GM18951 (cell line): ENCODE data around the gene SPATS2.

Experiments used
- POLR2A ChIP-seq: IDR thresholded peaks from 4 replicates; pipeline ENCODE4 v1.6.1; 2011; ENCODE audit warnings: mild to moderate bottlenecking; ENCODE audit not compliant: insufficient read length, insufficient read depth; ENCODE audit errors: extremely low read depth
- in situ Hi-C: fragments of 300-500 bp; cut with MboI; formaldehyde crosslinking; loops from one replicate; pipeline ENCODE4 v1.12.0; 2022; ENCODE audit warnings: low sequenced_read_pairs, mixed read lengths, inconsistent platforms; ENCODE audit not compliant: unreplicated experiment

The SPATS2 gene

DNA sequence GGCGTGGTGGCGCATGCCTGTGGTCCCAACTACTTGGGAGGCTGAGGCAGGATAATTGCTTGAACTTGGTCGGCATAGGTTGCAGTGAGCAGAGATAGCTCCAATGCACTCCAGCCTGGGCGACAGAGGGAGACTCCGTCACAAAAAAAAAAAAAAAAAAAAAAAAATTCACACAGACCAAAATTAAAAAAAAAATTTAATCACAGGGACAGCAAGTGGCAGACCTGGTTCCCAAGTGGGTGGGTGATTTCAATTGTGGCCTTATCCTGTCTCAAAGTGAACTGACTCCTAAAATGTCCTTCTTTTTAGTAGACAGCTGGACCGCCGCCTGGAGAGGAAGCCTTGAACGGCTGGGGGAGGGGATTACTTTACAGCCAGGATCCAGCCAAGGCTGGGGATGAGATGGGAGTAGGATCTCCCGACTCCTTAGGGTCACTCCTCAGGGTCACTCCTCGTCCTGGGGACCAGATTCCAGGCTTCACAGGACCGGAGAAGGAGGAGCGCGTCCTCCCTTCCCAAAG, 170.0 kb downstream of the SPATS2 start:
- no peak for TF ChIP-seq POLR2A
- in situ Hi-C loops: no loop called here

DNA sequence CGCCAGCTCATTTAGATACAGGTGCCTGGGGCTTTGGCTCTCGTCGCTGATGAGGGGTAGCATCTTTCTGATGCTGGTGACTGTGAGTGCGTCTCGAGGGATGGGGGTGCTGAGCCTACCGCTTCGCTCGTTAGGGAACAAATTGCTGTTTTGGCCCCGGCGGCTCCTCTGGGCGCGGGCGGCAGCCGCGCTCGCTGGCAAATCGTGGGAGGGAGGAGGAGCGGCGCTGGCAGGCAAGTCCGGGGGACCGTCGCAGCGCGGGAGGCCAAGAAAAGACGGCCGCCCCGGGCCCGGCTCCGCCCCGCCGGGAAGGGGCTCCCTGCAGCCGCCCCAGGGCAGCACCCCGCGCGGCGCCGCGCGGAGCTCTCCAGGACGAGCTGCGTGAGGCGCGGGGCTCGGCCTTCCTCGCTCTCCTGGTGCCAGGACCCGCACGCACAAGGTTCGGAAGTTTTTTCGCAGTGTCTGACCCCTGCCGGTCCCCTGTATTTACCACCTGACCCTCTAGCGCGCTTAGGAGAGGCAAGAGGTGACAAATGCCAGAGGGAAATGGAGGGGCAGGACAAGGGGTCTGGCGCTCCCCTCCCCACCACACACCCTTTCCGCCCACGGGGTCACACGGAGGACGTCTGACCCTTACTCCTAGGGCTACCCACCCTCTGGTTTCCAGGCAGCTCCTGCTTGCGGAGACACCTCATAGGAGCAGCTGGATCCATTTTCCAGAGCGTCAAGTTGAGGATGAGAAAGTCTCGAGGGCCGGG, 170.7 kb downstream of the SPATS2 start:
- in situ Hi-C loops: no loop called here
- TF ChIP-seq POLR2A: no peak

- no peak for TF ChIP-seq POLR2A
- in situ Hi-C loops: no loop called here
Measured at GRCh38 chr12:49538510-49539403, 171.5 kb downstream of the SPATS2 start, which contains the start of gene KCNH3. TSS of gene KCNH3 (plus strand) at chr12:49539030. CDS start at chr12:49539417, 387 bp downstream.

GRCh38 chr12:49539406-49540228, 172.4 kb downstream of the SPATS2 start:
- TF ChIP-seq POLR2A: no peak
- in situ Hi-C loops: no loop called here

DNA sequence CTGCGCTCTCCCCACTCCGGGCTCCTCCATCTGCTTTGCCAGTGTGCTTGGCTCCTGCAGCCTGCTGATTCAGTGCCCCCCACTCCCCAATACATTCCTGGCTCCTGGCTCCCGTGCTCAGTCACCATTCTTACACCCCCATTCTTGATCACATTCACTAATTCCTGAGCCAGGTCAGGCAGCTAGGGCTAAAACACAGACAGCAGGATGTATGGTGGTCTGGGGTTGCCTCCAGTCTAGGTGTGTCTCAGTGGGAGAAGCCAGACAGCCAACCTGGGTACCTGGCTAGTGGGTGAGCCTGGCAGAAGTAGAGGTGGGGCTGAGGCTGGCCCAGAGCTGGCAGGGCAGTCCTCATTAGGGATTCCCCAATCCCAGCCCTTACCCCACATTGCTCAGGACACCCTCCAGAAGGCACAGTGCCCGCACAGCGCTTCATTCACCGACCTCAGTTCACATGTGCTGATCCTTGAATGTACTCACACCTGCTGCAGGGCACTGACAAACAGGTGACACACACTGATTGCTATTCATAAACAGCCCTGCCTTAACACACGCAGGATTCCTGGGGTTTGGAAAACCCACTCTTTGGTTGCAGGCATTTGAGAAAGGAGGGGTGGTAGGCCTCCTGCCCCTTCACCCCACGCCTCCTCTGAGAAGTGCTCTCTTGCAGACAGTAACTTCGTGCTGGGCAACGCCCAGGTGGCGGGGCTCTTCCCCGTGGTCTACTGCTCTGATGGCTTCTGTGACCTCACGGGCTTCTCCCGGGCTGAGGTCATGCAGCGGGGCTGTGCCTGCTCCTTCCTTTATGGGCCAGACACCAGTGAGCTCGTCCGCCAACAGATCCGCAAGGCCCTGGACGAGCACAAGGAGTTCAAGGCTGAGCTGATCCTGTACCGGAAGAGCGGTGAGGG, 173.2 kb downstream of the SPATS2 start:
- in situ Hi-C loops: no loop called here
- no peak for TF ChIP-seq POLR2A

- TF ChIP-seq POLR2A: no peak
- in situ Hi-C loops: no loop called here
Measured at GRCh38 chr12:49541140-49541861, 174.0 kb downstream of the SPATS2 start.

- TF ChIP-seq POLR2A: no peak
- in situ Hi-C loops: no loop called here
Measured at GRCh38 chr12:49541911-49542505, 174.7 kb downstream of the SPATS2 start.

DNA sequence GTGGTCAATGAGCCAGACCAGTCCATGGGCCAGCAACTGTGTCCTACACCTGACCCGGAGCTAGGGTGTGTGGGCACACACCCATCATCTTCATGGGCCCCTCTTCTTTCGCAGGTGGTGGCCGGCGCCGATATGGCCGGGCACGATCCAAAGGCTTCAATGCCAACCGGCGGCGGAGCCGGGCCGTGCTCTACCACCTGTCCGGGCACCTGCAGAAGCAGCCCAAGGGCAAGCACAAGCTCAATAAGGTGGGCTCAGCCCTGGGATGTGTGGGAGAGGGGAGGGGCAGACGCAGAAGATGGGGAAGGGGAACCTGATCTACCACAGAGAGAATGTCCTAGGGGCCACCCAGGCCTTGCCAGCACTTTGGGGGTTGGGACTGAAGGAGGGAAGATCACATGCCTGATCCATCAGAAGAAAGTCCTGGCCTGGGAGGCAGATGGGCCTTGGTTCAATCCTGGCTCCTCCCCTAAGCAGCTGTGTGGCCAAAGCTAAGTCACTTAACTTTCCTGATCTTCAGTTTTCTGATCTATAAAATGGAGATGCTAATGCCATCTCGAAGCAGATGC, 175.4 kb downstream of the SPATS2 start:
- in situ Hi-C loops: no loop called here
- TF ChIP-seq POLR2A: no peak

DNA sequence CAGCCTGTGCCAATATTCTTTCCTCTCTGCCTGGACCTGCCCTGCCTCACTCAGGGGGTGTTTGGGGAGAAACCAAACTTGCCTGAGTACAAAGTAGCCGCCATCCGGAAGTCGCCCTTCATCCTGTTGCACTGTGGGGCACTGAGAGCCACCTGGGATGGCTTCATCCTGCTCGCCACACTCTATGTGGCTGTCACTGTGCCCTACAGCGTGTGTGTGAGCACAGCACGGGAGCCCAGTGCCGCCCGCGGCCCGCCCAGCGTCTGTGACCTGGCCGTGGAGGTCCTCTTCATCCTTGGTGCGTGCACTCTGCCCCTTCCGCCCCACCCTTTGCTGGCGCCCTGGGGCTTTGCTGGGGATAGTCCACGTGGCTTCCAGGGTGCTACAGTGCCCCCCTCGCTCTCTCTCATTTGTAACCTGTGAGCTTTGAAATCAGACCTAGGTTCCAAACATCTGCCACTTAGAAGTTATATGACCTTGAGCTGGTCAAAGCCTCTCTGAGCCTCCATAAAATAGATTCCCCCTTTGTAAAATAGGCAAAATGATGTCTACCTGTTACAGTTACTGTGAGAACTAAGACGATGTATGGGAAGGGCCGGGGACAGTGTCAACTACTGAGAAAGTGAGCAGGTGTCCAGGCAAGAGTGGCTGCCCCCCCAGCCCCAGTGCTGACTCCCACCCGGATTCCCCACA, 176.1 kb downstream of the SPATS2 start:
- TF ChIP-seq POLR2A: no peak
- in situ Hi-C loops: no loop called here
